BJ (cell line): Measurements from ENCODE around the gene INSRR. TPM values are rescaled to one million over a fixed set of nuclear protein-coding genes. Genes with fewer than 3 reads are reported as not detected.

ENCODE experiments used
- CTCF ChIA-PET: fragments of 350-600 bp; formaldehyde crosslinking; extraction: SDS; loops from one replicate; lab custom pipeline; 2021; ENCODE audit warnings: antibody characterized with exemption, inconsistent platforms; lab: Yijun Ruan, JAX
- POLR2A ChIA-PET: fragments of 300-600 bp; sonication (Branson Sonifier 250); formaldehyde crosslinking; extraction: SDS; loops from one replicate; lab custom pipeline; 2021; ENCODE audit warnings: antibody characterized with exemption; lab: Charles Lee
- DNase-seq: peaks from one replicate; pipeline ENCODE4 v3.0.0-alpha.2; 2011; ENCODE audit warnings: low read depth
- H3K27me3 ChIP-seq: 2 replicates; pipeline ENCODE4 v1.6.0; 2011; ENCODE audit warnings: low read length; ENCODE audit not compliant: control insufficient read depth, insufficient read depth
- H3K36me3 ChIP-seq: 2 replicates; pipeline ENCODE4 v1.5.1; 2011; ENCODE audit warnings: low read length; ENCODE audit not compliant: control insufficient read depth, insufficient read depth
- H3K4me3 ChIP-seq: 2 replicates; pipeline ENCODE4 v1.5.1; 2011; ENCODE audit warnings: low read depth, mild to moderate bottlenecking, control low read depth, low read length
- CTCF ChIP-seq: IDR thresholded peaks from 2 replicates; pipeline ENCODE4 v1.5.1; 2011; ENCODE audit warnings: low read depth, mild to moderate bottlenecking, control low read depth, inconsistent platforms, low read length, moderate library complexity; ENCODE audit not compliant: insufficient read depth
- polyA plus RNA-seq: library from polyadenylated mRNA; depleted of rRNA; stranded (reverse); fragments of >200 nt; gene quantifications from 2 replicates; pipeline ENCODE4 v1.2.3, GENCODE V29; 2011

Gene INSRR
- polyA plus RNA-seq, 1 experiment, result not detected

DNA sequence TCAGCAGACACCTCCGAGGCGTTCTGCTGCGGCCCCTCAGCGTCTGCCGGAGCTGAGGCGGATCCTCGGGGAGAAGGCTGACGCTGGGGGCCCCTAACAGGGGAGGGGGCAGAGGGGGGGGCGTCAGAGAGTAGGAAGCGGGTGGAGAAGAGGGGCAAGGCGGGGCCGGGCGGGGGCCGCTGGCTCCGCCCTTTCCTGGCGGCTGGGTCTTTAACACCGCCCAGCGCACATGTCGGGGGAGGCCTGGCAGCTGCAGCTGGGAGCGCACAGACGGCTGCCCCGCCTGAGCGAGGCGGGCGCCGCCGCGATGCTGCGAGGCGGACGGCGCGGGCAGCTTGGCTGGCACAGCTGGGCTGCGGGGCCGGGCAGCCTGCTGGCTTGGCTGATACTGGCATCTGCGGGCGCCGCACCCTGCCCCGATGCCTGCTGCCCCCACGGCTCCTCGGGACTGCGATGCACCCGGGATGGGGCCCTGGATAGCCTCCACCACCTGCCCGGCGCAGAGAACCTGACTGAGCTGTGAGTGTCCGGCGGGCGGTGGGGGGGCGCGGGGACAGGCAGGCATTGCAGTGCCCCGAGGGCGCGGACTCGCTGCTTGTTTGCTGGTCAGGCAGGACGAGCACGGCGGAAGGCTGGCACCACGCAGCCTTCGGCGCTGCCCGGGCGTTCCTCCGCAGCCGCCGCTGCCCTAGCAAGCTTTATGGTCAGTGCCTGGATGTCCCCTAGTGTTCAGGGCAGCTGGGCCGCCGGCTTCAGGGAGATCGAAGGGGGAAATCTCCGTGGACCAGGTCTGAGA is 1.9 kb upstream of the INSRR start, which contains the start of gene NTRK1:
Gene NTRK1 (plus strand): TSS at position 238 of the 796 bp plus-strand sequence. CDS start 70 bp downstream, at position 308.
- POLR2A ChIA-PET, result no interaction called here
- peaks cover 56% of the 10 kb centered on the region for H3K27me3 ChIP-seq
- DNase-seq, result no peak

DNA sequence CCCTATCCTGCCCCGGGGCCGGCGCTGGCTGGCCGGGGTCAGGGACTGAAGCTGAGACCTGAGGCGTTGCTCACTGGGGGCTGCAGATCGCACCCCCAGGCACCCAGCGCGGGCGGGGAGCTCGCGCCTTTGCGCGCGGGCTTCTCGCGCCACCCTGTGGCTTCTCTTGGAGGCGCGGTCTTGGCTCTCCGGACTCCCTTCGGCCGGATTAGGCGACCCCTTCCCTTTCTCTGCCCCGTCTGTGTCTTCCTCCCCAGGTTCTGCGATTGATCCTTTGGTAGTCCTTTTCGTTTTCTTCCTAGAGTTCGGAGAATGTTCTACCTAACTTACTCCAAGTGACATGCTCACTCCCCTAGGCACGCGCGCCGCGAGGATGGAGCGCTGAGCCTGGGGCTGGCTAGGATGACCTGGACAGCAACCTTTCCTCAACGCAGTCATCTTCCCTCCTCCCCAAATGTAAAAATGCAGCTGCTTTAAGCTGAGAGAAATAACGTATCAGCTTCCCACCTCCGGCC is 1.3 kb upstream of the INSRR start:
- CTCF ChIA-PET, result interaction anchor here (0.7 to 13.5 kb wide), 56 partner anchors 7 to 236 kb away, joined by 3 to 290 read pairs (median 6); partner anchors contain the start of genes CRABP2, HDGF, ISG20L2 and LRRC71
- Histone ChIP-seq H3K4me3 (peak overlapping the region; percentile 30), H3K36me3 (no peaks in the 10 kb centered on the region), H3K27me3 (peaks cover 56% of the 10 kb centered on the region)
- POLR2A ChIA-PET, result interaction anchor here (0.5 kb wide), 1 partner anchor 67 kb away, joined by 12 read pairs; no protein-coding TSS in a partner anchor
- peak; percentile 84 for TF ChIP-seq CTCF
- DNase-seq, result no peak

More for the DNA sequence above, 1.9 kb upstream of the INSRR start, which contains the start of gene NTRK1:
- TF ChIP-seq CTCF, result no peak
- H3K36me3 ChIP-seq, result no peaks in the 10 kb centered on the region
- peak within 1 kb of the TSS; percentile 30 for H3K4me3 ChIP-seq
- CTCF ChIA-PET, result interaction anchor here (0.6 to 13.5 kb wide), 52 partner anchors 8 to 236 kb away, joined by 3 to 290 read pairs (median 7); partner anchors contain the start of genes CRABP2, ISG20L2, LRRC71 and METTL25B

- H3K27me3 ChIP-seq, result peaks cover 57% of the 10 kb centered on the region
- DNase-seq, result no peak
- no peak for TF ChIP-seq CTCF
- CTCF ChIA-PET, result interaction anchor here (0.7 to 13.5 kb wide), 50 partner anchors 9 to 235 kb away, joined by 3 to 290 read pairs (median 7); partner anchors contain the start of genes CRABP2, HDGF, ISG20L2 and LRRC71
- H3K4me3 ChIP-seq, result peak overlapping the region; percentile 30
- POLR2A ChIA-PET, result interaction anchor here (0.5 kb wide), 1 partner anchor 67 kb away, joined by 12 read pairs; no protein-coding TSS in a partner anchor
- H3K36me3 ChIP-seq, result no peaks in the 10 kb centered on the region
Observed at GRCh38 chr1:156859523-156860112, 701 bp upstream of the INSRR start.

DNA sequence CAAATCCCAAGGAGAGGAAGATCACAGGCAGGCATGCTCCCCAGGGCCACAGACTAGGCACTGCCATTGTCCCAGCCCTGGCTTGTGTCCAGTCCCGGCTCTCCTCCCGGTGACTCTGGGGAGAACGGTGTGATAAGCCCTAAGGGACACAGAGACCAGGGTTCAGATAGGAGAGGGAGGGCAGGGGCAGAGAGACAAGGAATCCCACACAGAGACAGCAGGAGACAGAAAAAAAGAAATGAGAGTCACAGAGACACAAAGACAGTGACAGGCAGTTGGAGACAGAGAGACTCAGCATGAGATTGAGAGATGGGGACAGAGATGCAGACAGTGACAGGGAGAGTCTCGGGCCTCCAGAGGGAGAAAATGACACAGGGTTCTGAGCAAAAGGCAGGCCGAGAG is 361 bp downstream of the INSRR start:
- Histone ChIP-seq H3K27me3 (peaks cover 57% of the 10 kb centered on the region), H3K4me3 (no peak overlapping the region), H3K36me3 (no peaks in the 10 kb centered on the region)
- no peak for DNase-seq
- POLR2A ChIA-PET, result interaction anchor here (1.0 kb wide), 1 partner anchor 57 kb away, joined by 3 read pairs; no protein-coding TSS in a partner anchor
- CTCF ChIA-PET, result interaction anchor here (0.8 to 13.5 kb wide), 13 partner anchors 16 to 234 kb away, joined by 3 to 290 read pairs (median 30); partner anchors contain the start of genes ISG20L2 and METTL25B
- no peak for TF ChIP-seq CTCF
